Parathyroid adenoma (tissue), 2 donors: ENCODE data around the gene GIMAP8.

Experiments used
- H2AFZ ChIP-seq: fragments of 300-600 bp; sonication (generic); one replicate; pipeline ENCODE4 v1.7.0; 2017; ENCODE audit warnings: antibody characterized with exemption, mild to moderate bottlenecking
- H3K27ac ChIP-seq: fragments of 300-600 bp; sonication (generic); one replicate; pipeline ENCODE4 v1.7.0; 2017
- H3K27me3 ChIP-seq: fragments of 300-600 bp; sonication (generic); one replicate; pipeline ENCODE4 v1.7.0; 2017; ENCODE audit warnings: low read length; ENCODE audit not compliant: control insufficient read depth, insufficient read depth
- H3K36me3 ChIP-seq: fragments of 300-600 bp; sonication (generic); one replicate; pipeline ENCODE4 v1.7.0; 2017; ENCODE audit warnings: low read length; ENCODE audit not compliant: control insufficient read depth, insufficient read depth
- H3K4me1 ChIP-seq: fragments of 300-600 bp; sonication (generic); one replicate; pipeline ENCODE4 v1.7.0; 2017; ENCODE audit warnings: control low read depth
- H3K4me2 ChIP-seq: fragments of 300-600 bp; sonication (generic); one replicate; pipeline ENCODE4 v1.7.0; 2017; ENCODE audit warnings: low read length
- H3K4me3 ChIP-seq: fragments of 300-600 bp; sonication (generic); one replicate; pipeline ENCODE4 v1.7.0; 2017; ENCODE audit warnings: low read depth, low read length
- H3K79me2 ChIP-seq: fragments of 300-600 bp; sonication (generic); one replicate; pipeline ENCODE4 v1.7.0; 2017; ENCODE audit warnings: control low read depth
- H3K9ac ChIP-seq: fragments of 300-600 bp; sonication (generic); one replicate; pipeline ENCODE4 v1.7.0; 2017; ENCODE audit warnings: mild to moderate bottlenecking
- H3K9me3 ChIP-seq: fragments of 300-600 bp; sonication (generic); one replicate; pipeline ENCODE4 v1.7.0; 2017; ENCODE audit warnings: low read length; ENCODE audit not compliant: control insufficient read depth
- CTCF ChIP-seq: fragments of 300-600 bp; sonication (generic); IDR thresholded peaks from one replicate; pipeline ENCODE4 v1.7.0; 2017; ENCODE audit warnings: antibody characterized with exemption, mild to moderate bottlenecking
- donor health status: primary hyperparathyroidism.

Gene GIMAP8

GRCh38 chr7:150434240-150434639 is 16.2 kb upstream of the GIMAP8 start:
- no peaks in the 10 kb centered on the region for H3K9me3 ChIP-seq
- H3K79me2 ChIP-seq, result no peaks in the 10 kb centered on the region
- H3K4me3 ChIP-seq, result no peak overlapping the region
- no peak for TF ChIP-seq CTCF
- no peak overlapping the region for H3K27ac ChIP-seq
- H3K27me3 ChIP-seq, result no peaks in the 10 kb centered on the region
- H3K4me2 ChIP-seq, result no peak overlapping the region
- no peaks in the 10 kb centered on the region for H3K36me3 ChIP-seq
- H3K4me1 ChIP-seq, result no peaks in the 10 kb centered on the region
- H3K9ac ChIP-seq, result no peak overlapping the region
- no peak overlapping the region for H2AFZ ChIP-seq

GRCh38 chr7:150435047-150435389 is 15.4 kb upstream of the GIMAP8 start:
- H2AFZ ChIP-seq, result no peak overlapping the region
- H3K79me2 ChIP-seq, result no peaks in the 10 kb centered on the region
- no peaks in the 10 kb centered on the region for H3K27me3 ChIP-seq
- H3K36me3 ChIP-seq, result no peaks in the 10 kb centered on the region
- TF ChIP-seq CTCF, result no peak
- H3K4me1 ChIP-seq, result no peaks in the 10 kb centered on the region
- H3K4me2 ChIP-seq, result no peak overlapping the region
- no peak overlapping the region for H3K27ac ChIP-seq
- H3K9me3 ChIP-seq, result no peaks in the 10 kb centered on the region
- no peak overlapping the region for H3K4me3 ChIP-seq
- H3K9ac ChIP-seq, result no peak overlapping the region

- no peak overlapping the region for H3K4me2 ChIP-seq
- no peaks in the 10 kb centered on the region for H3K79me2 ChIP-seq
- TF ChIP-seq CTCF, result no peak
- no peaks in the 10 kb centered on the region for H3K27me3 ChIP-seq
- no peaks in the 10 kb centered on the region for H3K9me3 ChIP-seq
- no peaks in the 10 kb centered on the region for H3K4me1 ChIP-seq
- no peak overlapping the region for H3K27ac ChIP-seq
- H3K36me3 ChIP-seq, result no peaks in the 10 kb centered on the region
- no peak overlapping the region for H2AFZ ChIP-seq
- H3K9ac ChIP-seq, result no peak overlapping the region
- no peak overlapping the region for H3K4me3 ChIP-seq
These were observed 14.9 kb upstream of the GIMAP8 start for GRCh38 chr7:150435390-150436073.

- Histone ChIP-seq H2AFZ (no peak overlapping the region), H3K9ac (no peak overlapping the region), H3K27ac (no peak overlapping the region), H3K4me2 (no peak overlapping the region), H3K27me3 (no peaks in the 10 kb centered on the region), H3K4me3 (no peak overlapping the region), H3K36me3 (no peaks in the 10 kb centered on the region), H3K79me2 (no peaks in the 10 kb centered on the region), H3K4me1 (no peaks in the 10 kb centered on the region), H3K9me3 (no peaks in the 10 kb centered on the region)
- TF ChIP-seq CTCF, result no peak
These were observed 10.5 kb upstream of the GIMAP8 start for GRCh38 chr7:150439967-150440366.

- H3K4me3 ChIP-seq, result no peak overlapping the region
- H3K79me2 ChIP-seq, result no peaks in the 10 kb centered on the region
- H2AFZ ChIP-seq, result no peak overlapping the region
- H3K4me1 ChIP-seq, result no peaks in the 10 kb centered on the region
- TF ChIP-seq CTCF, result no peak
- no peak overlapping the region for H3K9ac ChIP-seq
- H3K27me3 ChIP-seq, result no peaks in the 10 kb centered on the region
- H3K9me3 ChIP-seq, result no peaks in the 10 kb centered on the region
- no peaks in the 10 kb centered on the region for H3K36me3 ChIP-seq
- H3K4me2 ChIP-seq, result no peak overlapping the region
- no peak overlapping the region for H3K27ac ChIP-seq
These were observed 8.9 kb upstream of the GIMAP8 start for GRCh38 chr7:150441524-150441923.
